Osteoblast (primary cell): Measurements from ENCODE around the gene RNF152. TPM values are rescaled to one million over a fixed set of nuclear protein-coding genes. Genes with fewer than 3 reads are reported as not detected.
"Not testable (repeated sequence)": the region's sequence is repeated elsewhere in the genome, so short reads cannot be mapped to it uniquely, and the experiment has no call there.

Experiments
- DNase-seq: peaks from one replicate; pipeline ENCODE4 v3.0.0; 2011; ENCODE audit warnings: low spot score, mixed read lengths; ENCODE audit not compliant: insufficient read length; ENCODE audit errors: missing footprints
- H2AFZ ChIP-seq: 2 replicates; pipeline ENCODE4 v1.6.0; 2011; ENCODE audit warnings: mild to moderate bottlenecking, low read length
- H3K27ac ChIP-seq: 2 replicates; pipeline ENCODE4 v1.5.1; 2011; ENCODE audit warnings: mild to moderate bottlenecking, low read depth, low read length, moderate library complexity
- H3K27me3 ChIP-seq: 2 replicates; pipeline ENCODE4 v1.6.0; 2012; ENCODE audit warnings: mild to moderate bottlenecking, control low read depth, inconsistent platforms, low read length, moderate library complexity; ENCODE audit not compliant: insufficient read depth
- H3K36me3 ChIP-seq: 2 replicates; pipeline ENCODE4 v1.5.1; 2011; ENCODE audit warnings: mild to moderate bottlenecking, low read length, control low read depth, moderate library complexity; ENCODE audit not compliant: insufficient read depth
- H3K4me1 ChIP-seq: 2 replicates; pipeline ENCODE4 v1.5.1; 2011; ENCODE audit warnings: mild to moderate bottlenecking, low read length, control low read depth, moderate library complexity; ENCODE audit not compliant: insufficient read depth
- H3K4me2 ChIP-seq: 2 replicates; pipeline ENCODE4 v1.6.0; 2011; ENCODE audit warnings: mild to moderate bottlenecking, low read length; ENCODE audit not compliant: insufficient read depth
- H3K4me3 ChIP-seq: fragments of 200-600 bp; sonication (generic); 3 replicates; pipeline ENCODE4 v1.5.1; 2012; ENCODE audit warnings: mild to moderate bottlenecking, low read length, inconsistent platforms; ENCODE audit not compliant: insufficient read depth
- H3K79me2 ChIP-seq: 2 replicates; pipeline ENCODE4 v1.6.0; 2012; ENCODE audit warnings: mild to moderate bottlenecking, low read length, control low read depth, inconsistent platforms; ENCODE audit not compliant: insufficient read depth
- H3K9me3 ChIP-seq: 2 replicates; pipeline ENCODE4 v1.5.1; 2011; ENCODE audit warnings: low read depth, low read length, control low read depth
- H4K20me1 ChIP-seq: 2 replicates; pipeline ENCODE4 v1.6.0; 2012; ENCODE audit warnings: mild to moderate bottlenecking, low read length, control low read depth; ENCODE audit not compliant: insufficient read depth
- CTCF ChIP-seq: IDR thresholded peaks from 2 replicates; pipeline ENCODE4 v1.5.1; 2011; ENCODE audit warnings: mild to moderate bottlenecking, low read depth, low read length, moderate library complexity; ENCODE audit errors: extremely low read depth
- total RNA-seq: library from RNA; depleted of rRNA; stranded (reverse); fragments of >200 nt; gene quantifications from 2 replicates; pipeline ENCODE4 v1.2.3, GENCODE V29; 2012

Gene RNF152
- total RNA-seq, 1 donor, result 3.3 TPM

DNA sequence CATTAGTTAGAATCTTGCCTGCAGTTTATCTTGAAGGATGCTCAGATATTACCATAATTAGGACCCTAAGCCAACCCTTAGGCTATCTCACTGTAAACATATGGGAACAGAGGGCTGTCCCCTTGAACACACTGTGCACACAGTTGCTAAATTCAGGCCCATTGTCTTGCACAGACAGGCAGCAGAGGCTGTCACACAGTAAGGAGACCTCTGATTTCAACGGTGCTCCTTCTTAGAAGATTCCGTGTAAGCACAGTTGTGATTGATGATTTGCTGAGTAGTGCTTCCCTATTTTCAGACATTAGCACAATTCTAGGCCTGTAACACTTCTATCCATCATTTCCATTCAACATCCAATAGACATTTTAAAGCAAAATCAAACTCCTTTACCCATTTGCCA is 108.0 kb downstream of the RNF152 start:
- Histone ChIP-seq H3K27me3 (no peaks in the 10 kb centered on the region), H3K4me2 (no peak overlapping the region), H4K20me1 (no peaks in the 10 kb centered on the region), H3K36me3 (no peaks in the 10 kb centered on the region), H3K9me3 (no peaks in the 10 kb centered on the region), H3K27ac (no peak overlapping the region), H3K4me3 (no peak overlapping the region), H2AFZ (no peak overlapping the region), H3K4me1 (no peaks in the 10 kb centered on the region), H3K79me2 (no peaks in the 10 kb centered on the region)
- no peak for DNase-seq
- no peak for TF ChIP-seq CTCF

DNA sequence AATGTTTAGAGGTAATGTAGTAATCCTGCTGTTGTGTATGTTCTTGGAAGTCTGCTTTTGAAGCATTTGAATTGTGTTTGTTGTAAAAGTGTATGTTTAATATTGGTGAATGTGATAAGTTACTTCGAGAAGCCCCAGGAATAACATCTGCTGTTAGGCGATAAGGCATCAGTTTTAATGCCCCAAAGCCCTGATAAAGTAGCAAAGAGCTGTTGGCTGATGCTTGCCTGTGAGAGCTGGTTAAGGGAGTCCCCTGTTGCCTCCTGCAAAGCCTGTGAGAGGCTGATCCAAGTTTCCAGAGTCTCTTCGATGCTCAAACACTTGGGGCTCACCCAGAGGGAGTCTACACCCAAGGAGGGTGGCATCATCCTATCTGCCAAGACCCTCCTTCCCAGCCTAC is 110.3 kb downstream of the RNF152 start:
- no peaks in the 10 kb centered on the region for H3K36me3 ChIP-seq
- no peaks in the 10 kb centered on the region for H3K27me3 ChIP-seq
- no peaks in the 10 kb centered on the region for H4K20me1 ChIP-seq
- H3K4me1 ChIP-seq, result no peaks in the 10 kb centered on the region
- H3K9me3 ChIP-seq, result no peaks in the 10 kb centered on the region
- H3K27ac ChIP-seq, result no peak overlapping the region
- no peaks in the 10 kb centered on the region for H3K79me2 ChIP-seq
- no peak for TF ChIP-seq CTCF
- no peak overlapping the region for H3K4me3 ChIP-seq
- no peak for DNase-seq
- no peak overlapping the region for H2AFZ ChIP-seq
- H3K4me2 ChIP-seq, result no peak overlapping the region

DNA sequence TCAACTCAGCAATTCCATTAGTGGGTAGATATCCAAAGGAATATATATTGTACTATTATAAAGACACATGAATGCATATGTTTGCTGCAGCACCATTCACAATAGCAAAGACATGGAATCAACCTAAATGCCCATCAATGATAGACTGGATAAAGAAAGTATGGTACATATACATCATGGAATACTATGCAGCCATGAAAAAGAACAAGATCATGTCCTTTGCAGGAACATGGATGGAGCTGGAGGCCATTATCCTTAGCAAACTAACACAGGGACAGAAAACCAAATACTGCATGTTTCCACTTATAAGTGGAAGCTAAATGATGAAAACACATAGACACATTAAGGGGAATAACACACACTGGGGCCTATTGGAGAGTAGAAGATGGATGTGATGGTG is 116.6 kb downstream of the RNF152 start:
- H3K4me3 ChIP-seq, DNase-seq, H3K79me2 ChIP-seq, H2AFZ ChIP-seq, H3K36me3 ChIP-seq, H3K27me3 ChIP-seq, H4K20me1 ChIP-seq, H3K4me1 ChIP-seq, H3K4me2 ChIP-seq, H3K27ac ChIP-seq, H3K9me3 ChIP-seq: not testable (repeated sequence)

- no peak for DNase-seq
- Histone ChIP-seq H4K20me1 (no peaks in the 10 kb centered on the region), H3K4me2 (no peak overlapping the region), H3K79me2 (no peaks in the 10 kb centered on the region), H3K4me1 (no peaks in the 10 kb centered on the region), H2AFZ (no peak overlapping the region), H3K27me3 (no peaks in the 10 kb centered on the region), H3K27ac (no peak overlapping the region), H3K9me3 (peaks cover 4% of the 10 kb centered on the region), H3K36me3 (no peaks in the 10 kb centered on the region), H3K4me3 (no peak overlapping the region)
- TF ChIP-seq CTCF, result no peak
Observed at GRCh38 chr18:61774846-61775245, 118.0 kb downstream of the RNF152 start.
